Activated CD4-positive, alpha-beta T cell treated with anti-CD3 and anti-CD28 coated beads, Interleukin-2, amount 50 U/mL, for 16 hours (primary cell): Measurements from ENCODE around the gene CEBPZ.

ENCODE experiments used
- DNase-seq: peaks from one replicate; pipeline ENCODE4 v3.0.0-alpha.2; 2020

CEBPZ gene

GRCh38 chr2:37180006-37180639 is 51.3 kb downstream of the CEBPZ start:
- no peak for DNase-seq

DNA sequence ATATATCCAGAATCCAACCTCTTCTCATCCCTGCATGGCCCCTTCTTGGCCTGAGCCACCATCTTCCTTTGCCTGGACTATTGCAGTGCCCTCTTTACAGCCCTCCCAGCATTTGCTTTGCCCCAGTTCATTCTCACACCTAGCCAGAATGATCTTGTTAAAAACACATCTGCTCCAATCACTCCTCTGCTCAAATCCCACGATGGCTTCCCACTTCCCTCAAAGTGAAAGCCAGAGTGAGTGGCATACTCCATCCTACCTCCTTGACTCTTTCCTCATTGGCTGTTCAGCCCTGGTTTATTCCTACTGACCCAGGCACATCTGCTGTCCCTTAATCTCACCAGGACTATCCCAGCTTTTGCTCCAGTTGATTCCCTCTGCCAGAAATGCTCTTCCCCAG is 57.7 kb downstream of the CEBPZ start:
- no peak for DNase-seq

DNA sequence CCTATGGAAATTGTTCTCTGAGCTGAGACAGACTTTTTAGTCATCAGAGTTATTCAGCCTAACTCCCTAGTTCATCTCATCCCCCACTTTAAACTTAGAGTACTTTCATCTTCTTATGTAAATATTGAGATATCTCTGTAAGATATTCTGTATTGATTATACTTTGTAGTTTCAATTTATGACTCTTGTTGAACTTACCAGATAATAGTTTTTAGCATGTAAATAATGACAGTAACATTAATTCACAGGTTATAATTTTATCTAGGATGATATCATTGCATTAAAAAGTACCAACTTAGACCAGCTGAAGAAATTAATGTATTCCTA is 59.8 kb downstream of the CEBPZ start:
- DNase-seq = no peak

DNA sequence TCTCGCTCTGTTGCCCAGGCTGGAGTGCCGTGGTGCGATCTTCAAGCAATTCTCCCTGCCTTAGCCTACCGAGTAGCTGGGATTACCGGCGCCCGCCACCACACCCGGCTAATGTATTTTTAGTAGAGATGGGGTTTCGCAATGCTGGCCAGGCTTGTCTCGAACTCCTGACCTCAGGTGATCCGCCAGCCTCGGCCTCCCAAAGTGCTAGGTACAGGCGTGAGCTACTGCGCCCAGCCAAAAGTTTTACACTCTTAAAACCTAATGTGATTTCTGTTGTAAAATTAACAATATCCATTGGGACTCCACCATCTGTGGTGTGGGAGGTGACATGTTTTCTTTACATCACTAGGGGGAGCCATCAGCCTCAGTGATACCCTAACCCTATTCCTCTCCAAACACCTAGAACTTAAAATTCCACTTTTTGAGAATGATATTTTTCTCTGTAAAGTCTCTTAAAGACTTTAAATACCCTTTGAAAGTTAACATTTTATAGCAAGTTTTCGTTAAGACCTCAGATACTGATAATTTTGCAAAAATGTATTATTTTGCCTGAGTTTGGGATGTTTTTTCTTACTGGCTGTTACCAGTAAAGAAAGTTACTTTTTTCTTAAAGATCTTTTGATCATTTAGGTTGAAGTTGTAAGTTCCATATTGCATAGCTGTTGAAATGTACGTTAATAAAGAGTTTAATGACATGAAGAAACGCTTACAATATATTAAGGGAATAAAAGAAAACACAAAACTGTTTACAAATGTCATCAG is 63.0 kb downstream of the CEBPZ start:
- DNase-seq = peak; percentile 56

GRCh38 chr2:37167636-37168180 is 63.7 kb downstream of the CEBPZ start:
- DNase-seq = no peak

DNA sequence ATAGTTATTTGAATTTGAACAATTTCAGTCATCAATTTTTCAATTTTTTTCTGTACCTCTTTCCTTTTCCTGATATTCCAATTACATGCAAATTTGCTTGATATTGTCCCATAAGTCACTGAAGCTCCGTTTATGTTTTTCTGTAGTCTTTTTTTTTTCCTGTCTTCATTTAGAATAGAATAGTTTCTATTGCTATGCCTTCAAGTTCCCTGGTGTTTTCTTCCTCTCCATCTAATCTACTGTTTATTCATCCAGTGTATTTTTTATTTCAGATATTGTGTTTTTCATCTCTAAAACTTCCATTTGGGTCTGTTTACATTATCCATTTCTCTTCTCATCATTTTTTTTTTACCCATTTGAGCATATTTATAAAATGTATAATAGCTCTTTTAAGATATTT is 66.6 kb downstream of the CEBPZ start:
- no peak for DNase-seq

GRCh38 chr2:37156857-37157714 is 74.3 kb downstream of the CEBPZ start, which contains the start of gene EIF2AK2:
Gene EIF2AK2 (minus strand): TSS chr2:37156980. CDS start chr2:37147806, 9,174 bp downstream.
- DNase-seq = peak; percentile 88

DNA sequence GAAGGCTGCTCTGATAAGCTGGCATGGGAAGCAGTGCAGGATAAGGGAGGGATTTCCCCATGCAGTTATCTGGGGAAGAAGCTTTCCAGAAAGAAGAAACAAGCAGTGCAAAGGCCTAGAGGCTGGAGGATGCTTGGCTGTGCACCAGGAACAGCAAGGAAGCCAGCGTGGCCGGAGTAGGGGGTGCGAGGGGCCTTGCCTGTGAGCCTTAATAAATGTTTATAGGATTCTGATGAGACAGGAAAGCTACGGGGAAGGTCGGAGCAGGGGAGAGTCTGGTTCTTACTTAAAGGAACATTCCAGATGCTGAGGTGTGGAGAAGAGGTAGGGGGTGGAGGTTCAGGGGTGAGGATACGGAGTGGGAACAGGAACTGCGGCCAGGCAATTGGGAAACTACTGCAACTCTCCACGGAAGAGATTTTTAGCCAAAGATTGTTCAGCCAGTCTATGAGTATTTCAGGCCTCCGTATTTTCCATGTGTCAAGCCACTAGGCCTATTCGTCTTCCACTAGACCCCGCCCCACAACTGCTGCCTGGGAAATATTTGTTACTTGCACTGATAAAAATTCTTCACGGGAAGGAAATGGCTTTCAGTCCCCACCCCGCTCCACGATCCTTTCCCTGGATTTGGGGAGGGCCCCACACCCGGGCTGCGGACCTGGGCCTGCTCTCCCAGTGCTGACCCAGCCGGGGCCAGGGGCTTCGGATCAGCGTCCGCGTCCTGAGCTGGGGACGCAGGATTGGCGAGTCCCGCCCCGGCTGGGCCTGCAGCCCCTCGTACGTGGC is 75.1 kb downstream of the CEBPZ start:
- DNase-seq = no peak

DNA sequence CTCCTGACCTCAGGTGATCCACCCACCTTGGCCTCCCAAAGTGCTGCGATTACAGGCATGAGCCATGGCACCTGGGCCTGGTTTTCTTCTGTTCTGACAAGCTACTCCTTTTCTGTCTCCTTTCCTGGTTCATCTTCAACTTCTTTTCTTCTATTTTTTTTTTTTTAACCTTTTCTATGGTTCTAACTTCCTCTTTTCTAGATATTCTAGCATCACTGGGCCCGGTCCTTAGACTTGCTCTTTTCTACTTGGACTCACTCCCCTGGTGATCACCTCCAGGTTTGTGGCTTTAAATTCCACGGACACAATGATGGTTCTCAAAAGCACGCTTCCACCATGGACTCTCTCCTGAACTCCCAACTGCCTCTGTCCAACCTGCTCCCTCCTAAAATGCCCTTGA is 76.6 kb downstream of the CEBPZ start:
- DNase-seq = no peak

DNA sequence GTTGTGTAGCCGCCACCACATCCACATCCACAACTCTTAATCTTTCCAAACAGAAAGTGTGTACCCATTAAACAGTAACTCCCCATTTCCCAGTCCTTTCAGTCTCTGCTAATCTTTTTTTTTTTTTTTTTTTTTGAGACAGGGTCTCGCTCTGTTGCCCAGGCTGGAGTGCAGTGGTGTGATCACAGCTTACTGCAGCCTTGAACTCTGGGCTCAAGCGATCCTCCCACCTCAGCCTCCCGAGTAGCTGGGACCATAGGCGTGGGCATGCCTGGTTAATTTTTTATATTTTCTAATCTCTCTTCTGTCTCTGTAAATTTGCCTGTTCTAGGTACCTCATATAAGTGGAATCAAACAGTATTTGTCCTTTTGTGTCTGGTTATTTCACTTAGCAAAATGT is 78.2 kb downstream of the CEBPZ start:
- DNase-seq = no peak
